GM12878 (cell line): ENCODE measurements around the gene ICA1. TPM values are rescaled to one million over a fixed set of nuclear protein-coding genes. Genes with fewer than 3 reads are reported as not detected.

ENCODE experiments used
- ATF7 ChIP-seq: fragments of 450-650 bp; IDR thresholded peaks from 2 replicates; pipeline ENCODE4 v1.6.1; 2016; ENCODE audit warnings: low read depth, mild to moderate bottlenecking
- BACH1 ChIP-seq: fragments of 450-650 bp; IDR thresholded peaks from 2 replicates; pipeline ENCODE4 v1.6.1; 2017; ENCODE audit warnings: mild to moderate bottlenecking, borderline replicate concordance
- CBFB ChIP-seq: IDR thresholded peaks from 2 replicates; pipeline ENCODE4 v1.6.1; 2016; ENCODE audit warnings: antibody characterized with exemption, low read depth
- CHD1 ChIP-seq: IDR thresholded peaks from 2 replicates; pipeline ENCODE4 v1.6.1; 2012; ENCODE audit warnings: low read depth, low read length, improper control_type of control experiment
- CREM ChIP-seq: IDR thresholded peaks from 2 replicates; pipeline ENCODE4 v1.6.1; 2014; ENCODE audit warnings: antibody characterized with exemption, low read depth
- EP300 ChIP-seq, 2 experiments: fragments of 150-350 bp in 1 of 2; IDR thresholded peaks; 2 replicates each; pipeline ENCODE4 v1.6.1; 2011 to 2012; ENCODE audit warnings: low read depth in 2 of 2, low read length in 2 of 2, borderline replicate concordance in 1 of 2, improper control_type of control experiment in 1 of 2, inconsistent platforms in 1 of 2; ENCODE audit not compliant: control insufficient read depth in 1 of 2
- NRF1 ChIP-seq: conservative IDR thresholded peaks from 2 replicates; pipeline ENCODE4 v1.6.1; 2011; ENCODE audit warnings: mild to moderate bottlenecking, low read depth, low read length, improper control_type of control experiment
- POLR2AphosphoS2 ChIP-seq: IDR thresholded peaks from 2 replicates; pipeline ENCODE4 v1.6.1; 2011; ENCODE audit warnings: low read depth, mild to moderate bottlenecking, low read length, improper control_type of control experiment, moderate library complexity
- RAD21 ChIP-seq: IDR thresholded peaks from 2 replicates; pipeline ENCODE4 v1.6.1; 2011; ENCODE audit warnings: mild to moderate bottlenecking, low read depth, low read length, moderate library complexity; ENCODE audit not compliant: insufficient read depth
- REST ChIP-seq: IDR thresholded peaks from 2 replicates; pipeline ENCODE4 v1.6.1; 2012; ENCODE audit warnings: mild to moderate bottlenecking, low read depth, low read length
- SIN3A ChIP-seq: IDR thresholded peaks from 2 replicates; pipeline ENCODE4 v1.6.1; 2012; ENCODE audit warnings: low read depth, low read length, improper control_type of control experiment
- STAT1 ChIP-seq: fragments of 450-650 bp; conservative IDR thresholded peaks from 2 replicates; pipeline ENCODE4 v1.6.1; 2014; ENCODE audit warnings: antibody characterized with exemption, mild to moderate bottlenecking
- ZBTB40 ChIP-seq: fragments of 450-650 bp; IDR thresholded peaks from 2 replicates; pipeline ENCODE4 v1.6.1; 2016; ENCODE audit warnings: mild to moderate bottlenecking, moderate library complexity, borderline replicate concordance
- ZZZ3 ChIP-seq: IDR thresholded peaks from 2 replicates; pipeline ENCODE4 v1.6.1; 2011; ENCODE audit warnings: low read depth; ENCODE audit not compliant: control insufficient read depth, insufficient read length
- polyA plus RNA-seq, 11 experiments: library from polyadenylated mRNA; depleted of rRNA in 4 of 11; unstranded in 6 of 11; stranded (reverse) in 5 of 11; fragments of >200 nt; fragmentation: Nextera tagmentation in 4 of 11; fragmentation: Illumina TruSeq in 1 of 11; extraction: Ambion mirVana in 4 of 11; extraction: Trizol in 1 of 11; gene quantifications; 1 replicate in 1 of 11; 2 replicates in 10 of 11; pipeline versions ENCODE4 v1.2.1 to v1.2.3, GENCODE V29; 2011 to 2016; ENCODE audit warnings: inconsistent platforms in 2 of 11, missing spikeins in 2 of 11, low read depth in 1 of 11
- total RNA-seq, 4 experiments: library from RNA; depleted of rRNA in 3 of 4; stranded (reverse); fragments of >200 nt in 3 of 4; fragmentation: Illumina TruSeq in 1 of 4; extraction: Trizol in 1 of 4; gene quantifications; 2 replicates each; pipeline versions ENCODE4 v1.2.1 to v1.2.3, GENCODE V29; 2013 to 2021
- TF ChIP-seq, protein P1 (sequence below): fragments of 450-650 bp; IDR thresholded peaks from 2 replicates; pipeline ENCODE4 v1.6.1; 2017; ENCODE audit warnings: mild to moderate bottlenecking, moderate library complexity
- TF ChIP-seq, protein P2 (sequence below): fragments of 450-650 bp; IDR thresholded peaks from 2 replicates; pipeline ENCODE4 v1.6.1; 2014; ENCODE audit warnings: mild to moderate bottlenecking

Gene ICA1
- total and polyA plus RNA-seq, 10 of the 15 experiments (the other 5 are each of a cell fraction or from before 2014, with no cell fraction given) = 1.3 to 35.1 (median 3.3) TPM

DNA sequence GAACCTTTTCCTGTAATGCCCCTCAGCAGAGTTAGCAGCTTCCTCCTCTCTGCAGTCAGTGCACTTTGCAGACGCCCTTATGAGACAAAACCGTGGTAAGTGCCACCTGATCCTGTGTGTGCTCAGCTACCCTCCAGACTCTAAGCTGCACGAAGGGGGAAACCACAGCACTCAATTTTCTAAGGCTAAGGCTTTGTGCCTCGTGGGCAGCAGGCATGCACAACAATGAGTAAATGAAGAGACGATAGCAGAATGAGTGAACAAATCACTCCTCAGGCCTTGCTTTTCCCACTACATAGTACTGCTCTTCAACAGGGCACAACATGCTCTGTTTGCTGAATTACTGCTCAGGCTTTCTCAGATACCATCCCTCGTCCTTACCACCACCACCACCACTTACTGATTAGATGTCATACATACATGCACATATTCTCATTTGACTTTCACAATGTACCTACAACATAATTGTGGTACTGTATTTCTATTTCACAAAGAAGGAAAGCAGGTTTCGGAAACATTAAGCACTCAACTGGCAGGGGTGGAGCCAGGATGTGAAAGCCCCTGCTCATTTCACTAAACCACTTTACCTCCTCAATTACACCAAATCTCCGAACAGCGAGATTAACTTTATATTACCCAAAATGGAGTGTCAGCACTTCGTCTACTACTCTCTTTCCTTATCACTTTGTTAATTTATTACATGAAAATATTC lies 85.4 kb downstream of the ICA1 start (continued):
- TF ChIP-seq REST (no peak), EP300 (IDR thresholded peaks at IDR 0.05; ENCODE audit: borderline replicate concordance in 1 of 2, control insufficient read depth in 1 of 2, low read depth in 2 of 2, low read length in 2 of 2) (peak; percentile 22 to 52; a peak in 2 of 4 replicates), ZBTB40 (no peak), CBFB (peak; percentile 55; the same call in 1 of the 2 replicates), NRF1 (no peak), CREM (peak; percentile 40), ZZZ3 (no peak), ATF7 (no peak; the same call in 1 of the 2 replicates), SIN3A (no peak), BACH1 (no peak), RAD21 (0 out of 2 replicates have a peak, but pooled peaks have one; percentile 3), POLR2AphosphoS2 (peak; percentile 28; the same call in 1 of the 2 replicates), STAT1 (no peak), CHD1 (no peak)
- TF ChIP-seq, protein P1, sequence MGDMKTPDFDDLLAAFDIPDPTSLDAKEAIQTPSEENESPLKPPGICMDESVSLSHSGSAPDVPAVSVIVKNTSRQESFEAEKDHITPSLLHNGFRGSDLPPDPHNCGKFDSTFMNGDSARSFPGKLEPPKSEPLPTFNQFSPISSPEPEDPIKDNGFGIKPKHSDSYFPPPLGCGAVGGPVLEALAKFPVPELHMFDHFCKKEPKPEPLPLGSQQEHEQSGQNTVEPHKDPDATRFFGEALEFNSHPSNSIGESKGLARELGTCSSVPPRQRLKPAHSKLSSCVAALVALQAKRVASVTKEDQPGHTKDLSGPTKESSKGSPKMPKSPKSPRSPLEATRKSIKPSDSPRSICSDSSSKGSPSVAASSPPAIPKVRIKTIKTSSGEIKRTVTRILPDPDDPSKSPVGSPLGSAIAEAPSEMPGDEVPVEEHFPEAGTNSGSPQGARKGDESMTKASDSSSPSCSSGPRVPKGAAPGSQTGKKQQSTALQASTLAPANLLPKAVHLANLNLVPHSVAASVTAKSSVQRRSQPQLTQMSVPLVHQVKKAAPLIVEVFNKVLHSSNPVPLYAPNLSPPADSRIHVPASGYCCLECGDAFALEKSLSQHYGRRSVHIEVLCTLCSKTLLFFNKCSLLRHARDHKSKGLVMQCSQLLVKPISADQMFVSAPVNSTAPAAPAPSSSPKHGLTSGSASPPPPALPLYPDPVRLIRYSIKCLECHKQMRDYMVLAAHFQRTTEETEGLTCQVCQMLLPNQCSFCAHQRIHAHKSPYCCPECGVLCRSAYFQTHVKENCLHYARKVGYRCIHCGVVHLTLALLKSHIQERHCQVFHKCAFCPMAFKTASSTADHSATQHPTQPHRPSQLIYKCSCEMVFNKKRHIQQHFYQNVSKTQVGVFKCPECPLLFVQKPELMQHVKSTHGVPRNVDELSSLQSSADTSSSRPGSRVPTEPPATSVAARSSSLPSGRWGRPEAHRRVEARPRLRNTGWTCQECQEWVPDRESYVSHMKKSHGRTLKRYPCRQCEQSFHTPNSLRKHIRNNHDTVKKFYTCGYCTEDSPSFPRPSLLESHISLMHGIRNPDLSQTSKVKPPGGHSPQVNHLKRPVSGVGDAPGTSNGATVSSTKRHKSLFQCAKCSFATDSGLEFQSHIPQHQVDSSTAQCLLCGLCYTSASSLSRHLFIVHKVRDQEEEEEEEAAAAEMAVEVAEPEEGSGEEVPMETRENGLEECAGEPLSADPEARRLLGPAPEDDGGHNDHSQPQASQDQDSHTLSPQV = no peak
- TF ChIP-seq, protein P2, sequence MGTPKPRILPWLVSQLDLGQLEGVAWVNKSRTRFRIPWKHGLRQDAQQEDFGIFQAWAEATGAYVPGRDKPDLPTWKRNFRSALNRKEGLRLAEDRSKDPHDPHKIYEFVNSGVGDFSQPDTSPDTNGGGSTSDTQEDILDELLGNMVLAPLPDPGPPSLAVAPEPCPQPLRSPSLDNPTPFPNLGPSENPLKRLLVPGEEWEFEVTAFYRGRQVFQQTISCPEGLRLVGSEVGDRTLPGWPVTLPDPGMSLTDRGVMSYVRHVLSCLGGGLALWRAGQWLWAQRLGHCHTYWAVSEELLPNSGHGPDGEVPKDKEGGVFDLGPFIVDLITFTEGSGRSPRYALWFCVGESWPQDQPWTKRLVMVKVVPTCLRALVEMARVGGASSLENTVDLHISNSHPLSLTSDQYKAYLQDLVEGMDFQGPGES = no peak
